Measurements from ENCODE around the gene LSMEM2.

DNA sequence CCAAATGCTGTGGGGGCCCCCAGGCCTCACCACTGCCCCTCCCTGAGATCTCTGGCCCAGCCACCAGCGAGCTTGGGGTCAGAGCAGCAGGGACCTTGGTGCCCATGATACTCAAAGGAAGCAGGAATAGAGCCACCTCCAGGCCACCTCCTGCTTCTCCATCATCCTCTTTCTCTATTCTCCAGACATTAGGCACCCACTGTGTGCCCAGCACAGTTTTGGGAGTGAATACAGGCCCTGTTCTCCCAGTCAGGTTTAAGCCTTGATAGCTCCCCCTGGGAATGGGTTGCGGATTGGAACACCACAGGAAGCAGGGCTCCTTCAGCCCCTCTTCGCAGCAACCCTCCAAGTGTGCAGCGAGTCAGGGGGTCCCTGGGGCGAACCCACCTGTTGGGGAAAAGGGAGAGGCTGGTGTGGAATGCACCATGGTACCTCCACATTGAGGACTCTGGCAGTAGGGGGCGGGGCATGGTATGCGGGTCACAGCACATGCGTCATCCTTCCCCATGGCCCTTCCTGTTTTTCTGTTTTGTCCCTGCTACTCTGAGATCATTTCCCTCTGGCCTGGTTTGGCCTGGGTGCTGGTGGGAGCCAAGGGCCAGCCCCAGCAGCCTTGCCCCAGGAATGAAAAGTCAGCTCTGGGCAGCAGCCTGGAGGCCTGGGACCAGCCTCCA, 24.2 kb upstream of the LSMEM2 start:
- TF ChIP-seq, protein P1, sequence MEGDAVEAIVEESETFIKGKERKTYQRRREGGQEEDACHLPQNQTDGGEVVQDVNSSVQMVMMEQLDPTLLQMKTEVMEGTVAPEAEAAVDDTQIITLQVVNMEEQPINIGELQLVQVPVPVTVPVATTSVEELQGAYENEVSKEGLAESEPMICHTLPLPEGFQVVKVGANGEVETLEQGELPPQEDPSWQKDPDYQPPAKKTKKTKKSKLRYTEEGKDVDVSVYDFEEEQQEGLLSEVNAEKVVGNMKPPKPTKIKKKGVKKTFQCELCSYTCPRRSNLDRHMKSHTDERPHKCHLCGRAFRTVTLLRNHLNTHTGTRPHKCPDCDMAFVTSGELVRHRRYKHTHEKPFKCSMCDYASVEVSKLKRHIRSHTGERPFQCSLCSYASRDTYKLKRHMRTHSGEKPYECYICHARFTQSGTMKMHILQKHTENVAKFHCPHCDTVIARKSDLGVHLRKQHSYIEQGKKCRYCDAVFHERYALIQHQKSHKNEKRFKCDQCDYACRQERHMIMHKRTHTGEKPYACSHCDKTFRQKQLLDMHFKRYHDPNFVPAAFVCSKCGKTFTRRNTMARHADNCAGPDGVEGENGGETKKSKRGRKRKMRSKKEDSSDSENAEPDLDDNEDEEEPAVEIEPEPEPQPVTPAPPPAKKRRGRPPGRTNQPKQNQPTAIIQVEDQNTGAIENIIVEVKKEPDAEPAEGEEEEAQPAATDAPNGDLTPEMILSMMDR (IDR thresholded peaks at IDR 0.05): no peak
- TF ChIP-seq SP1 (CRISPR knock-in tag; conservative IDR thresholded peaks at IDR 0.05): no peak
- TF ChIP-seq, protein P2, sequence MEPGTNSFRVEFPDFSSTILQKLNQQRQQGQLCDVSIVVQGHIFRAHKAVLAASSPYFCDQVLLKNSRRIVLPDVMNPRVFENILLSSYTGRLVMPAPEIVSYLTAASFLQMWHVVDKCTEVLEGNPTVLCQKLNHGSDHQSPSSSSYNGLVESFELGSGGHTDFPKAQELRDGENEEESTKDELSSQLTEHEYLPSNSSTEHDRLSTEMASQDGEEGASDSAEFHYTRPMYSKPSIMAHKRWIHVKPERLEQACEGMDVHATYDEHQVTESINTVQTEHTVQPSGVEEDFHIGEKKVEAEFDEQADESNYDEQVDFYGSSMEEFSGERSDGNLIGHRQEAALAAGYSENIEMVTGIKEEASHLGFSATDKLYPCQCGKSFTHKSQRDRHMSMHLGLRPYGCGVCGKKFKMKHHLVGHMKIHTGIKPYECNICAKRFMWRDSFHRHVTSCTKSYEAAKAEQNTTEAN (CRISPR knock-in tag; IDR thresholded peaks at IDR 0.05): no peak
- TF ChIP-seq ATF1 (CRISPR knock-in tag; IDR thresholded peaks at IDR 0.05): no peak
- no peak for TF ChIP-seq FOXP1 (CRISPR knock-in tag; IDR thresholded peaks at IDR 0.05; ENCODE audit: borderline replicate concordance)
- TF ChIP-seq, protein P3, sequence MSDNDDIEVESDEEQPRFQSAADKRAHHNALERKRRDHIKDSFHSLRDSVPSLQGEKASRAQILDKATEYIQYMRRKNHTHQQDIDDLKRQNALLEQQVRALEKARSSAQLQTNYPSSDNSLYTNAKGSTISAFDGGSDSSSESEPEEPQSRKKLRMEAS (CRISPR knock-in tag; IDR thresholded peaks at IDR 0.05): no peak
- no peak for TF ChIP-seq HMGA2 (CRISPR knock-in tag; IDR thresholded peaks at IDR 0.05)
- TF ChIP-seq TP53 (CRISPR knock-in tag; IDR thresholded peaks at IDR 0.05): no peak
- no peak for TF ChIP-seq MXD4 (CRISPR knock-in tag; IDR thresholded peaks at IDR 0.05; ENCODE audit: borderline replicate concordance)
- TF ChIP-seq CREB1 (CRISPR knock-in tag; IDR thresholded peaks at IDR 0.05): no peak

All from WTC11 (cell line).